ENCODE data around the gene MAEA.

Gene MAEA

GRCh38 chr4:1354983-1355275, 65.2 kb downstream of the MAEA start:
- no peak overlapping the region for H3K27ac ChIP-seq
- no peaks in the 10 kb centered on the region for H3K27me3 ChIP-seq (ENCODE audit: insufficient read depth, low read depth, severe bottlenecking)
- no peak for DNase-seq
- no peak overlapping the region for H3K4me3 ChIP-seq (ENCODE audit: low read depth, low read length)
- peaks cover 46% of the 10 kb centered on the region for H3K36me3 ChIP-seq
- no peaks in the 10 kb centered on the region for H3K9me3 ChIP-seq (ENCODE audit: severe bottlenecking)
- TF ChIP-seq CTCF (IDR thresholded peaks at IDR 0.05; ENCODE audit: low read depth, low read length): no peak

GRCh38 chr4:1355378-1355777, 65.7 kb downstream of the MAEA start:
- H3K27me3 ChIP-seq (ENCODE audit: insufficient read depth, low read depth, severe bottlenecking): no peaks in the 10 kb centered on the region
- no peak for DNase-seq
- no peaks in the 10 kb centered on the region for H3K9me3 ChIP-seq (ENCODE audit: severe bottlenecking)
- H3K4me3 ChIP-seq (ENCODE audit: low read depth, low read length): no peak overlapping the region
- no peak for TF ChIP-seq CTCF (IDR thresholded peaks at IDR 0.05; ENCODE audit: low read depth, low read length)
- H3K27ac ChIP-seq: no peak overlapping the region
- peaks cover 41% of the 10 kb centered on the region for H3K36me3 ChIP-seq

GRCh38 chr4:1356181-1356998, 66.7 kb downstream of the MAEA start:
- TF ChIP-seq CTCF (IDR thresholded peaks at IDR 0.05; ENCODE audit: low read depth, low read length): peak; percentile 91
- Histone ChIP-seq H3K4me3 (ENCODE audit: low read depth, low read length) (no peak overlapping the region), H3K27me3 (ENCODE audit: insufficient read depth, low read depth, severe bottlenecking) (no peaks in the 10 kb centered on the region), H3K27ac (no peak overlapping the region), H3K9me3 (ENCODE audit: severe bottlenecking) (no peaks in the 10 kb centered on the region), H3K36me3 (peaks cover 40% of the 10 kb centered on the region)
- peak; percentile 81 for DNase-seq

GRCh38 chr4:1357356-1358248, 67.9 kb downstream of the MAEA start:
- Histone ChIP-seq H3K9me3 (ENCODE audit: severe bottlenecking) (no peaks in the 10 kb centered on the region), H3K27me3 (ENCODE audit: insufficient read depth, low read depth, severe bottlenecking) (no peaks in the 10 kb centered on the region), H3K27ac (no peak overlapping the region), H3K4me3 (ENCODE audit: low read depth, low read length) (no peak overlapping the region), H3K36me3 (peaks cover 34% of the 10 kb centered on the region)
- DNase-seq: no peak
- TF ChIP-seq CTCF (IDR thresholded peaks at IDR 0.05; ENCODE audit: low read depth, low read length): no peak

GRCh38 chr4:1358421-1359143, 68.9 kb downstream of the MAEA start:
- no peak overlapping the region for H3K27ac ChIP-seq
- H3K4me3 ChIP-seq (ENCODE audit: low read depth, low read length): no peak overlapping the region
- peaks cover 25% of the 10 kb centered on the region for H3K36me3 ChIP-seq
- DNase-seq: no peak
- no peaks in the 10 kb centered on the region for H3K27me3 ChIP-seq (ENCODE audit: insufficient read depth, low read depth, severe bottlenecking)
- no peaks in the 10 kb centered on the region for H3K9me3 ChIP-seq (ENCODE audit: severe bottlenecking)
- no peak for TF ChIP-seq CTCF (IDR thresholded peaks at IDR 0.05; ENCODE audit: low read depth, low read length)

Data from WERI-Rb-1 (cell line).